Measurements from ENCODE around the gene VWA5B2. TPM values are rescaled to one million over a fixed set of nuclear protein-coding genes. Genes with fewer than 3 reads are reported as not detected.

VWA5B2 gene
- total and polyA plus RNA-seq, 2 experiments from 2014 or later: 0.66 TPM; not detected in 1

- TF ChIP-seq POLR2AphosphoS5 (IDR thresholded peaks at IDR 0.05; ENCODE audit: low read depth) (no peak), CTCF (conservative IDR thresholded peaks at IDR 0.05; ENCODE audit: low read depth in 2 of 2) (no peak), ZNF331 (CRISPR knock-in tag; IDR thresholded peaks at IDR 0.05; ENCODE audit: low read depth) (no peak), NANOG (IDR thresholded peaks at IDR 0.05; ENCODE audit: borderline replicate concordance) (no peak)
- TF ChIP-seq, protein P1, sequence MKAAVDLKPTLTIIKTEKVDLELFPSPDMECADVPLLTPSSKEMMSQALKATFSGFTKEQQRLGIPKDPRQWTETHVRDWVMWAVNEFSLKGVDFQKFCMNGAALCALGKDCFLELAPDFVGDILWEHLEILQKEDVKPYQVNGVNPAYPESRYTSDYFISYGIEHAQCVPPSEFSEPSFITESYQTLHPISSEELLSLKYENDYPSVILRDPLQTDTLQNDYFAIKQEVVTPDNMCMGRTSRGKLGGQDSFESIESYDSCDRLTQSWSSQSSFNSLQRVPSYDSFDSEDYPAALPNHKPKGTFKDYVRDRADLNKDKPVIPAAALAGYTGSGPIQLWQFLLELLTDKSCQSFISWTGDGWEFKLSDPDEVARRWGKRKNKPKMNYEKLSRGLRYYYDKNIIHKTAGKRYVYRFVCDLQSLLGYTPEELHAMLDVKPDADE (IDR thresholded peaks at IDR 0.05): no peak
These were observed 61.8 kb downstream of the VWA5B2 start (continued) for GRCh38 chr3:184291044-184291737.

MicroRNAs encoded within 50 kb of the gene (microRNA counts, 767-probe panel; counts per million panel counts)
- microRNA hsa-miR-1224-3p: not detected
- microRNA hsa-miR-1224-5p: not detected

Small RNAs within 50 kb of the gene (microRNA-seq; reads per million reads assigned to microRNA genes)
- gene MIR1224: not detected

Small RNAs within 50 kb of the gene (small RNA-seq; reads per million reads assigned to genes)
- not detected for gene MIR1224 (ENCODE audit: low replicate concordance)

Other genes starting within 250 kb of the VWA5B2 start
- 38.5 and 39.9 TPM in 2 replicates for gene ABCC5, start 211.7 kb upstream of the VWA5B2 start, total RNA-seq (2014; rRNA removed; shearing (Covaris generic))
- gene ABCC5, start 211.7 kb upstream of the VWA5B2 start, polyA plus RNA-seq (2016; fragmentation: Nextera tagmentation; extraction: Ambion mirVana): 14.0 TPM in 2 replicates
- gene HTR3D, start 197.8 kb upstream of the VWA5B2 start, total RNA-seq (2014; rRNA removed; shearing (Covaris generic)): not detected in 2 replicates
- gene HTR3D, start 197.8 kb upstream of the VWA5B2 start, polyA plus RNA-seq (2016; fragmentation: Nextera tagmentation; extraction: Ambion mirVana): not detected in 2 replicates
- not detected in 2 replicates for gene HTR3C, start 176.5 kb upstream of the VWA5B2 start, total RNA-seq (2014; rRNA removed; shearing (Covaris generic))
- not detected in 2 replicates for gene HTR3C, start 176.5 kb upstream of the VWA5B2 start, polyA plus RNA-seq (2016; fragmentation: Nextera tagmentation; extraction: Ambion mirVana)
- not detected in 2 replicates for gene HTR3E, start 132.5 kb upstream of the VWA5B2 start, total RNA-seq (2014; rRNA removed; shearing (Covaris generic))
- not detected in 2 replicates for gene HTR3E, start 132.5 kb upstream of the VWA5B2 start, polyA plus RNA-seq (2016; fragmentation: Nextera tagmentation; extraction: Ambion mirVana)
- 36.6 and 43.3 TPM in 2 replicates for gene EIF2B5, start 94.2 kb upstream of the VWA5B2 start, total RNA-seq (2014; rRNA removed; shearing (Covaris generic))
- 26.4 and 27.8 TPM in 2 replicates for gene EIF2B5, start 94.2 kb upstream of the VWA5B2 start, polyA plus RNA-seq (2016; fragmentation: Nextera tagmentation; extraction: Ambion mirVana)
- 50.2 and 55.5 TPM in 2 replicates for gene DVL3, start 74.2 kb upstream of the VWA5B2 start, total RNA-seq (2014; rRNA removed; shearing (Covaris generic))
- gene DVL3, start 74.2 kb upstream of the VWA5B2 start, polyA plus RNA-seq (2016; fragmentation: Nextera tagmentation; extraction: Ambion mirVana): 25.6 and 33.5 TPM in 2 replicates
- gene AP2M1, start 54.7 kb upstream of the VWA5B2 start, total RNA-seq (2014; rRNA removed; shearing (Covaris generic)): 269 and 305 TPM in 2 replicates
- 190 and 215 TPM in 2 replicates for gene AP2M1, start 54.7 kb upstream of the VWA5B2 start, polyA plus RNA-seq (2016; fragmentation: Nextera tagmentation; extraction: Ambion mirVana)
- gene ABCF3, start 43.4 kb upstream of the VWA5B2 start, total RNA-seq (2014; rRNA removed; shearing (Covaris generic)): 48.9 and 60.4 TPM in 2 replicates
- 32.7 and 33.4 TPM in 2 replicates for gene ABCF3, start 43.4 kb upstream of the VWA5B2 start, polyA plus RNA-seq (2016; fragmentation: Nextera tagmentation; extraction: Ambion mirVana)
- 107 and 109 TPM in 2 replicates for gene ALG3, start 19.4 kb downstream of the VWA5B2 start, total RNA-seq (2014; rRNA removed; shearing (Covaris generic))
- 76.9 and 87.9 TPM in 2 replicates for gene ALG3, start 19.4 kb downstream of the VWA5B2 start, polyA plus RNA-seq (2016; fragmentation: Nextera tagmentation; extraction: Ambion mirVana)
- 9.8 and 14.3 TPM in 2 replicates for gene EEF1AKMT4, start 20.1 kb downstream of the VWA5B2 start, total RNA-seq (2014; rRNA removed; shearing (Covaris generic))
- 11.2 and 12.9 TPM in 2 replicates for gene EEF1AKMT4, start 20.1 kb downstream of the VWA5B2 start, polyA plus RNA-seq (2016; fragmentation: Nextera tagmentation; extraction: Ambion mirVana)
- 1.3 and 1.5 TPM in 2 replicates for gene CAMK2N2, start 32.0 kb downstream of the VWA5B2 start, total RNA-seq (2014; rRNA removed; shearing (Covaris generic))
- 0.32 and 0.63 TPM in 2 replicates for gene CAMK2N2, start 32.0 kb downstream of the VWA5B2 start, polyA plus RNA-seq (2016; fragmentation: Nextera tagmentation; extraction: Ambion mirVana)
- 0.24 TPM in 1 of 2 replicates, not detected in the other for gene ECE2, start 46.4 kb downstream of the VWA5B2 start, total RNA-seq (2014; rRNA removed; shearing (Covaris generic))
- 0.48 TPM in 1 of 2 replicates, not detected in the other for gene ECE2, start 46.4 kb downstream of the VWA5B2 start, polyA plus RNA-seq (2016; fragmentation: Nextera tagmentation; extraction: Ambion mirVana)
- 328 and 507 TPM in 2 replicates for gene PSMD2, start 69.7 kb downstream of the VWA5B2 start, total RNA-seq (2014; rRNA removed; shearing (Covaris generic))
- 101 and 117 TPM in 2 replicates for gene PSMD2, start 69.7 kb downstream of the VWA5B2 start, polyA plus RNA-seq (2016; fragmentation: Nextera tagmentation; extraction: Ambion mirVana)
- 552 and 565 TPM in 2 replicates for gene EIF4G1, start 85.0 kb downstream of the VWA5B2 start, total RNA-seq (2014; rRNA removed; shearing (Covaris generic))
- gene EIF4G1, start 85.0 kb downstream of the VWA5B2 start, polyA plus RNA-seq (2016; fragmentation: Nextera tagmentation; extraction: Ambion mirVana): 227 and 239 TPM in 2 replicates
- gene FAM131A, start 108.0 kb downstream of the VWA5B2 start, total RNA-seq (2014; rRNA removed; shearing (Covaris generic)): 14.8 and 31.8 TPM in 2 replicates
- gene FAM131A, start 108.0 kb downstream of the VWA5B2 start, polyA plus RNA-seq (2016; fragmentation: Nextera tagmentation; extraction: Ambion mirVana): 6.7 and 9.6 TPM in 2 replicates
- 9.2 and 10.7 TPM in 2 replicates for gene CLCN2, start 132.0 kb downstream of the VWA5B2 start, total RNA-seq (2014; rRNA removed; shearing (Covaris generic))
- 5.4 and 7.0 TPM in 2 replicates for gene CLCN2, start 132.0 kb downstream of the VWA5B2 start, polyA plus RNA-seq (2016; fragmentation: Nextera tagmentation; extraction: Ambion mirVana)
- 182 and 199 TPM in 2 replicates for gene POLR2H, start 132.1 kb downstream of the VWA5B2 start, total RNA-seq (2014; rRNA removed; shearing (Covaris generic))
- 190 and 205 TPM in 2 replicates for gene POLR2H, start 132.1 kb downstream of the VWA5B2 start, polyA plus RNA-seq (2016; fragmentation: Nextera tagmentation; extraction: Ambion mirVana)
- gene THPO, start 148.6 kb downstream of the VWA5B2 start, total RNA-seq (2014; rRNA removed; shearing (Covaris generic)): 0.14 and 0.97 TPM in 2 replicates
- gene THPO, start 148.6 kb downstream of the VWA5B2 start, polyA plus RNA-seq (2016; fragmentation: Nextera tagmentation; extraction: Ambion mirVana): 0.47 and 1.9 TPM in 2 replicates
- 0.66 and 1.1 TPM in 2 replicates for gene CHRD, start 150.5 kb downstream of the VWA5B2 start, total RNA-seq (2014; rRNA removed; shearing (Covaris generic))
- 0.23 and 0.34 TPM in 2 replicates for gene CHRD, start 150.5 kb downstream of the VWA5B2 start, polyA plus RNA-seq (2016; fragmentation: Nextera tagmentation; extraction: Ambion mirVana)